ENCODE data around the gene LRCH4.

LRCH4 gene

DNA sequence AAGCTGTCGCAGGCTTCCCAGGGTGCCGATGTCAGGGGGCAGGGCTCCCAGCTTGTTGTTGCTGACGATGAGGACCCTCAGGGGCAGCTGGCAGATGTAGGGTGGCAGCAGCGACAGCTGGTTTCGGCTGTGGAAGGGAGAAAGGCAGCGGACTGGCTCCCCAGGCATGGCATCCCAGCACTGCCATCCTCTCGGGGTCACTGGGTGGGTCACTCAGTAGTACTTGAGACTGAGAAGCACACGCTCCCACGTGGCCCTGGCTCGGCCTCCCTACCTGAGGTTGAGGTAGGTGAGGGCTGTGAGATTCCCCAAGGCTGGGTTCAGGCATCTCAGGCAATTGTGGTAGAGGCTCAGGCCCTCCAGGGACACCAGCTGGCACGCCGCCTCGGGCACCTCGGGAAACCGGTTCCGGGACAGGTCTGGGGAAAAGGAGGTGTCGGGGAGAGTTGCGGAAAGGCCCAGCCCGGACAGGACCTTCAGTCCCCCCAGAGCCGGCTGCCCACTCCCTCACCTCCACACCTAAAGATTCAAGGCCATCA is 3.8 kb downstream of the LRCH4 start:
- DNase-seq, result no peak

- DNase-seq, result no peak
Measured at GRCh38 chr7:100580466-100581283, 5.3 kb downstream of the LRCH4 start.

GRCh38 chr7:100578246-100579183 is 7.4 kb downstream of the LRCH4 start:
- no peak for DNase-seq

DNA sequence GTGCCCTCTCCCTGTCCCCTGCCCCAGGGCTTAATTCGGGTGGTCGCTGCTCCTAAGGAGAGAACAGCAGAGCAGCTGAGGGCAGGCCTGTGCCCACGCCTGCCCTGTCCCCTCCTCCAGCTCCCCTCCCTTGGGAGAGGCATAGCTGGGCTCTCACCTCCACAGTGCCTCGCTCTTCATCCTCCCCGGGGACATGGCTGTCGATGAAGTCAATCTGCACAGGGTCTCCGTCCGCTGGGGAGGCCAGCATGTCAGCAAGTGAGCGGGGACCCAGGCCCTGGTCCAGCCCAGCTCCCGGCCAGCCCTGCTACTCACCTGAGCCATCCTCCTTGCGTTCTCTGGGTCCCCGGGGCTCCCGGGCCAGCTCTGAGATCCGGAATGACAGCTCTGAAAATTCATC is 8.4 kb downstream of the LRCH4 start:
- DNase-seq, result no peak

DNA sequence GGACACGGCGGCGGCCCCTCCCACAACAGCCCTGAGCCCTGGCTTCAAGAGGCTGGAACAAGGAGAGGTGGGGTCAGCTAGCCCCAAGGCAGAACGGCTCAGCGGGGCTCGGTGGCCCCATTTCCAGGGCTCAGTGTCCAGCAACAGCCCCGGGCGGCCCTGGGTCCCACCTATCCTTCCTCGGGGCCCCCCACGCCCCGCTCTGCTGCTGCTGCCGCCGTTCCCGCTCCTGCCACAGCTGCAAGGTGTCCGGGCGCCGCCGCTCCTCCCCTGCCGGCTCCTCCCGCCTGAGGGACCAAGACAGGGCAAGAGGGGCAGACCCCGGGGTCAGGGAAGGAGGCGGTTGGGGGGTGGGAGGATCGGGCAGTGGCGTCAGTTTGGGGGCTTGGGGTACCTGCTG is 8.8 kb downstream of the LRCH4 start:
- no peak for DNase-seq

GRCh38 chr7:100576384-100576993 is 9.4 kb downstream of the LRCH4 start:
- no peak for DNase-seq

GRCh38 chr7:100575746-100576383 is 10.1 kb downstream of the LRCH4 start:
- no peak for DNase-seq

DNA sequence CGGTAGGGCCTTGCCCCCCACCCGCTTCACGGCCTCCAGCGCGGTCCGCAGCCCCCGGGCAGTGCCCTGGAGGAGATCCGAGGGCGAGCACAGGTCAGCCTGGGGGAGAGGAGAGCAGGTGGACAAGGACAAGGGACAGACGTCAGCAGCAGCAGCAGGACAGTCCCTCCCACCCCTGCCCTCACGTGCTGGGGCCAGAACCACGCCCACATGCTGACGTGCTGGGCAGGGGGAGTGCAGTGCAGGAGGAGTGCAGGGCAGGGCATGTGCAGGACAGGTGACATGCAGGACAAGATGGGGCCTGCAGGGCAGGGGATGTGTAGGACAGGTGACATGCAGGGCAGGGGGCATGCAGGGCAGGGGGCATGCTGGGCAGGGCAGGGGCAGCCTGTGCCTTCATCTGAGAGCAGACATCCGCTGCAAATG is 10.7 kb downstream of the LRCH4 start:
- no peak for DNase-seq

- no peak for DNase-seq
Measured at GRCh38 chr7:100574362-100575205, 11.3 kb downstream of the LRCH4 start.

DNA sequence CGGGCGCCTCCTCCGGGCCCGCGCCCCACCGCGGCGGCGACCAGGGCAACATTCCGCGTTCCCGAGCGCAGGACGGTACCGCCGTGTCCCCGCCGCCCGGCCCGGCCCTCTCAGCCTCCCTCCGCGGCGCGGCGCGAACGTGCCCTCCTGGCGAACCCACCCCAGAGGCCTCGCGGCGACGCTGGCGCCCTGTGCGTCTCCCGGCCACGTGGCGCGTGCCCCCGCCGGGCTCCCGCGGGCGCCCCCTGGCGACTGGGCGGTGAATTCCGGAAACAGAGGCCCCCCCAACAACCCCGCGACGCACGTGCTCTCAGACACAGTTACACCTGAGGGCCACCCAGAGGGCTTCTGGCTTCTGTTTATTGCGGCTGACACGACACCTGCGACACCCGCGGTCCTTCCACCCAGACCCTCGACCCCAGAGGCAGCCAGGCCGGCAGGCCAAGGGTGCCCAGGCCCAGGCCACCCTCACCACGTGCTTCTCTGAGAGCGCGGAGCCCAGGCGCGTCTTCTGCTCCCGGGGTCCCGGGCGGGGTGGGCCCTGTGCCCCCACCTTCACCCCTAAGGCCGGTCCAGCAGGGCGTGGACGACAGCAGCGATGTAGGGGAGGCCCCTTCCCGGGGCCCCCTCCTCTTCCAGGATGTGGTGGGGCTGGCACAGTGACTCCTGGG is 12.1 kb downstream of the LRCH4 start, which contains the start of gene SAP25:
Gene SAP25 (minus strand): TSS at position 210 of the 671 bp plus-strand sequence. CDS start 158 bp downstream, at position 52.
- no peak for DNase-seq

- DNase-seq, result no peak
Measured at GRCh38 chr7:100572949-100573675, 12.8 kb downstream of the LRCH4 start.

- no peak for DNase-seq
Measured at GRCh38 chr7:100572281-100572948, 13.5 kb downstream of the LRCH4 start.

DNA sequence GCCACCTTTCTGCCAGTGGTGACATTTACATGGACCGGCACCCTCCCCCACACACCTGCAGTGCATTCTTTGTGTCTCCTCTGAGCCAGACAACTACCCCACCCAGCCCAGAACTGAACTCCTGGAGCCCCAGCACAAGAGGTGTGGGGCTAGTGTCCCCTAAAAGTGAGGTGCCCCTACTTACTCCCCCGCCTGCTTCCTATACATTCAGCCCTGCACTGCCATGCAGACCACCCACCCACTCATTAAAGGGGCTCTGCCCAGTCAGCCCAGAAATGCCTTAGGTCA is 14.2 kb downstream of the LRCH4 start:
- DNase-seq, result no peak

DNA sequence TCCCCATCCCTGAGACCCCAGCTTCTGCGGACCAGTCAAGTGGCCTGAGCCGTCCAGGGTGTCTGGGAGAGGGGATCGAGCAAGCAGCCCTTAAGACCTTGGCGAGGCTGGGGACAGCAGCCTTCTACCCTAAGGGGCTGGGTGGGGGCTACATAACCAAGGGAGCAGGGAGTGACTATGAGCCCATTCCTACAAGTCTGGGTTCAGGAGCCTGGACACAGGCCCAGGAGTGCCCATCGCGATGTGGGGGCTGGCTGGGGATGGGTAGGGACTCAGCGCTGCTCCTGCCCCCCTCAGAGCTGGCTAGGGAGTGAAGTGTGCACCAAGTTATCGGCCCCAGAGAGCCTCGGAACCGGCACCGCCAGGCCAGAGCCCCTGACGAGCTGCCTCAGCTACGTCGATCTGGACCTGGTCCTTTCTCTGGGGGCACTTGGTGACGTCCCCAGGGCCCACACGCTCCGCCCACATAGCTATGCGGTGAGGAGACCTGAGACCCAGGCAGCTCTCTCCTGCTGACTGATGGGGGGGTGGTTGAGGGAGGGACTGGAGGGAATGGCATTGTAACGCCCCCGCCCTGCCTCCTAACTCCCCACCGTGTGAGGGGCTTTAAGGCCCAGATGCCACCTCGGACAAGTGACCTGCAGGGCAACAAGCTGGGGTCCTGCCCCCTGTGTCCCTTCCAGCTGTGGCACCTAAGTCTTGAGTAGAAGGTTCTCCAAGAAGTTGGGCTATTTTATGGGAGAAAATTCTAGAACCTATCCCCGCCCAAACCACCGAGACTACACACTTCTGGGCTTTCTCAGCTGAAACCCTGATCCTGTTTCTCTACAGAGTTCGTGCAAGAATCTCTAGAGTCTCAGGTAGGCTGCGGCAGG is 14.7 kb downstream of the LRCH4 start:
- no peak for DNase-seq

GRCh38 chr7:100568896-100569844 is 16.8 kb downstream of the LRCH4 start:
- DNase-seq, result peak; percentile 74

GRCh38 chr7:100568176-100568895 is 17.6 kb downstream of the LRCH4 start:
- no peak for DNase-seq

- DNase-seq, result no peak
Measured at GRCh38 chr7:100567751-100568175, 18.2 kb downstream of the LRCH4 start.
